GM23338 (cell line): ENCODE results near the gene C11orf54. TPM values are rescaled to one million over a fixed set of nuclear protein-coding genes. Genes with fewer than 3 reads are reported as not detected.

Source experiments
- ATAC-seq: fragments of 200-7000 bp; cut with Tn5 transposase; 3 replicates; pipeline ENCODE4 v1.9.1; 2020
- DNase-seq: peaks from one replicate; pipeline ENCODE4 v3.0.0-alpha.2; 2015; ENCODE audit warnings: low spot score
- H2AFZ ChIP-seq: fragments of 200-600 bp; sonication (generic); 2 replicates; pipeline ENCODE4 v1.8.0; 2016; ENCODE audit warnings: antibody characterized with exemption, mild to moderate bottlenecking, moderate library complexity
- H3F3A ChIP-seq: fragments of 200-600 bp; sonication (generic); replicated peaks from 2 replicates; pipeline ENCODE4 v1.8.0; 2017; ENCODE audit warnings: antibody characterized with exemption, mixed run types, low read depth
- H3K27ac ChIP-seq: fragments of 200-600 bp; sonication (generic); 2 replicates; pipeline ENCODE4 v1.6.1; 2016; ENCODE audit warnings: low read depth
- H3K27me3 ChIP-seq: fragments of 200-600 bp; sonication (generic); 2 replicates; pipeline ENCODE4 v1.8.0; 2016; ENCODE audit warnings: mild to moderate bottlenecking, mixed run types, moderate library complexity; ENCODE audit not compliant: insufficient read depth
- H3K36me3 ChIP-seq: fragments of 200-600 bp; sonication (generic); 2 replicates; pipeline ENCODE4 v1.8.0; 2016; ENCODE audit warnings: mild to moderate bottlenecking; ENCODE audit not compliant: insufficient read depth
- H3K4me1 ChIP-seq: fragments of 200-600 bp; sonication (generic); 2 replicates; pipeline ENCODE4 v1.8.0; 2016; ENCODE audit warnings: mild to moderate bottlenecking, moderate library complexity; ENCODE audit not compliant: insufficient read depth
- H3K4me2 ChIP-seq: fragments of 200-600 bp; sonication (generic); 2 replicates; pipeline ENCODE4 v1.7.1; 2017; ENCODE audit warnings: mixed run types
- H3K4me3 ChIP-seq: fragments of 200-600 bp; sonication (generic); 2 replicates; pipeline ENCODE4 v1.6.1; 2016; ENCODE audit warnings: mixed run types
- H3K79me2 ChIP-seq: fragments of 200-600 bp; sonication (generic); replicated peaks from 2 replicates; pipeline ENCODE4 v1.8.0; 2017; ENCODE audit warnings: mild to moderate bottlenecking; ENCODE audit not compliant: insufficient read depth
- H3K9me2 ChIP-seq: fragments of 200-600 bp; sonication (generic); 2 replicates; pipeline ENCODE4 v1.8.0; 2017; ENCODE audit not compliant: insufficient read depth
- H4K20me1 ChIP-seq: fragments of 200-600 bp; sonication (generic); replicated peaks from 2 replicates; pipeline ENCODE4 v1.8.0; 2017; ENCODE audit warnings: mild to moderate bottlenecking; ENCODE audit not compliant: insufficient read depth
- H3K27ac Mint-ChIP-seq: 2 replicates; pipeline ENCODE4 v1.8.0; 2020; ENCODE audit warnings: inconsistent platforms, mild to moderate bottlenecking, moderate library complexity, mixed read lengths
- H3K27me3 Mint-ChIP-seq: 3 replicates; pipeline ENCODE4 v1.8.0; 2022; ENCODE audit warnings: low read depth, mild to moderate bottlenecking, moderate library complexity, mixed read lengths, inconsistent platforms; ENCODE audit not compliant: insufficient read depth, poor library complexity
- H3K36me3 Mint-ChIP-seq: 3 replicates; pipeline ENCODE4 v1.8.0; 2021; ENCODE audit warnings: low read depth, mild to moderate bottlenecking, inconsistent platforms, moderate library complexity, mixed read lengths
- H3K4me1 Mint-ChIP-seq: 3 replicates; pipeline ENCODE4 v1.8.0; 2020; ENCODE audit warnings: mild to moderate bottlenecking, inconsistent platforms, mixed read lengths
- H3K4me3 Mint-ChIP-seq: 3 replicates; pipeline ENCODE4 v1.8.0; 2021; ENCODE audit warnings: moderate library complexity, mild to moderate bottlenecking, inconsistent platforms, mixed read lengths
- H3K9me3 Mint-ChIP-seq: 3 replicates; pipeline ENCODE4 v1.8.0; 2020; ENCODE audit warnings: moderate library complexity, mild to moderate bottlenecking, inconsistent platforms, mixed read lengths
- CREB1 ChIP-seq: fragments of 250-450 bp; sonication (Bioruptor Pico); IDR thresholded peaks from 2 replicates; pipeline ENCODE4 v1.5.0; 2020; ENCODE audit warnings: low read depth, mild to moderate bottlenecking, moderate library complexity
- EZH2 ChIP-seq: fragments of 200-600 bp; sonication (generic); IDR thresholded peaks from one replicate; pipeline ENCODE4 v1.8.0; 2017; ENCODE audit warnings: antibody characterized with exemption, mild to moderate bottlenecking, low read depth; ENCODE audit not compliant: unreplicated experiment
- EZH2phosphoT487 ChIP-seq: fragments of 200-600 bp; sonication (generic); IDR thresholded peaks from one replicate; pipeline ENCODE4 v1.8.1; 2018; ENCODE audit warnings: antibody characterized with exemption; ENCODE audit not compliant: unreplicated experiment
- POLR2AphosphoS5 ChIP-seq: IDR thresholded peaks from 2 replicates; pipeline ENCODE4 v1.6.1; 2016; ENCODE audit warnings: antibody characterized with exemption, low read depth
- REST ChIP-seq: IDR thresholded peaks from one replicate; pipeline ENCODE4 v1.6.1; 2018; ENCODE audit warnings: antibody characterized with exemption; ENCODE audit not compliant: unreplicated experiment
- STAT1 ChIP-seq: IDR thresholded peaks from one replicate; pipeline ENCODE4 v1.6.1; 2016; ENCODE audit warnings: antibody characterized with exemption; ENCODE audit not compliant: unreplicated experiment
- ZNF462 ChIP-seq: fragments of 250-450 bp; sonication (Bioruptor Pico); IDR thresholded peaks from 2 replicates; pipeline ENCODE4 v1.5.0; 2020; ENCODE audit warnings: mild to moderate bottlenecking, moderate library complexity
- polyA plus RNA-seq: library from polyadenylated mRNA; unstranded; fragments of >200 nt; fragmentation: Nextera tagmentation; extraction: Ambion mirVana; gene quantifications from 2 replicates; pipeline ENCODE4 v1.2.1, GENCODE V29; 2016
- total RNA-seq: library from RNA; depleted of rRNA; stranded (reverse); fragments of >200 nt; shearing (Covaris generic); gene quantifications from 2 replicates; pipeline ENCODE4 v1.2.3, GENCODE V29; 2014
- TF ChIP-seq, protein P1 (sequence below), 2 experiments: fragments of 200-600 bp in 1 of 2; sonication (generic) in 1 of 2; conservative IDR thresholded peaks; 2 replicates each; pipeline versions ENCODE4 v1.5.1 to v1.6.1; 2016 to 2017; ENCODE audit warnings: antibody characterized with exemption in 2 of 2, low read depth in 2 of 2, mild to moderate bottlenecking in 2 of 2, moderate library complexity in 1 of 2
- TF ChIP-seq, protein P2 (sequence below): IDR thresholded peaks from 2 replicates; pipeline ENCODE4 v1.6.1; 2016; ENCODE audit warnings: antibody characterized with exemption

Gene C11orf54
- total and polyA plus RNA-seq, 2 experiments from 2014 or later: 35.8 to 38.8 TPM

DNA sequence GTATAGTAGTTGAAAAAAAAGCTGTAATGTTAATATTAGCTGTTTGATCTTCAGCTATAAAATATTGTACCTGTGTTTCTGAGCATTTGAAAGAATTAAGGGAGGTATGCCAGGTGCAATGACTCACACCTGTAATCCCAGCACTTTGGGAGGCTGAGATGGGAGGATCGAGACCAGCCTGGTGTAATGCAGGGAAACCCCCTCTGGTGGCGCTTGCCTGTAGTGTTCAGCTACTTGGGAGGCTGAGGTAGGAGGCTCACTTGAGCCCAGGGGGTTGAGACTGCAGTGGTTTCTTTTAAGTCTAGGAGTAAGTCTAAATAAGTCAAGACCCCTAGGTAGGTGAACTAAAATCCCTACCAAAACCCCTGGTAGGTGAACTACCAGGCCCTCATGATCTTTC, 37.2 kb upstream of the C11orf54 start:
- Mint-ChIP-seq H3K36me3 (peaks cover 65% of the 10 kb centered on the region), H3K9me3 (peaks cover 3% of the 10 kb centered on the region; the same call in 1 of the 3 replicates), H3K4me1 (no peaks in the 10 kb centered on the region), H3K4me3 (no peak overlapping the region), H3K27me3 (no peaks in the 10 kb centered on the region), H3K27ac (no peak overlapping the region)
- H3K36me3 ChIP-seq: peaks cover 41% of the 10 kb centered on the region
- ATAC-seq (no peak), DNase-seq (peak; percentile 25)
- H3K9me2 ChIP-seq: no peaks in the 10 kb centered on the region
- H4K20me1 ChIP-seq: 0 out of 2 replicates have a peak, but pooled peaks cover 1% of the 10 kb centered on the region
- no peaks in the 10 kb centered on the region for H3K4me1 ChIP-seq
- no peak overlapping the region for H3K27ac ChIP-seq
- no peak overlapping the region for H2AFZ ChIP-seq
- TF ChIP-seq, protein P1, sequence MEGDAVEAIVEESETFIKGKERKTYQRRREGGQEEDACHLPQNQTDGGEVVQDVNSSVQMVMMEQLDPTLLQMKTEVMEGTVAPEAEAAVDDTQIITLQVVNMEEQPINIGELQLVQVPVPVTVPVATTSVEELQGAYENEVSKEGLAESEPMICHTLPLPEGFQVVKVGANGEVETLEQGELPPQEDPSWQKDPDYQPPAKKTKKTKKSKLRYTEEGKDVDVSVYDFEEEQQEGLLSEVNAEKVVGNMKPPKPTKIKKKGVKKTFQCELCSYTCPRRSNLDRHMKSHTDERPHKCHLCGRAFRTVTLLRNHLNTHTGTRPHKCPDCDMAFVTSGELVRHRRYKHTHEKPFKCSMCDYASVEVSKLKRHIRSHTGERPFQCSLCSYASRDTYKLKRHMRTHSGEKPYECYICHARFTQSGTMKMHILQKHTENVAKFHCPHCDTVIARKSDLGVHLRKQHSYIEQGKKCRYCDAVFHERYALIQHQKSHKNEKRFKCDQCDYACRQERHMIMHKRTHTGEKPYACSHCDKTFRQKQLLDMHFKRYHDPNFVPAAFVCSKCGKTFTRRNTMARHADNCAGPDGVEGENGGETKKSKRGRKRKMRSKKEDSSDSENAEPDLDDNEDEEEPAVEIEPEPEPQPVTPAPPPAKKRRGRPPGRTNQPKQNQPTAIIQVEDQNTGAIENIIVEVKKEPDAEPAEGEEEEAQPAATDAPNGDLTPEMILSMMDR (conservative IDR thresholded peaks at IDR 0.05; ENCODE audit: low read depth in 2 of 2): peak; percentile 24 to 28; a peak in 1 of 4 replicates
- TF ChIP-seq CREB1 (CRISPR knock-in tag): no peak
- H3F3A ChIP-seq: no peaks in the 10 kb centered on the region
- no peak overlapping the region for H3K4me2 ChIP-seq
- no peaks in the 10 kb centered on the region for H3K27me3 ChIP-seq
- H3K4me3 ChIP-seq: no peak overlapping the region
- no peaks in the 10 kb centered on the region for H3K79me2 ChIP-seq

- DNase-seq (no peak), ATAC-seq (no peak)
- Mint-ChIP-seq H3K36me3 (peaks cover 58% of the 10 kb centered on the region), H3K4me1 (peaks cover 8% of the 10 kb centered on the region), H3K4me3 (no peak overlapping the region), H3K27ac (no peak overlapping the region), H3K27me3 (peaks cover 2% of the 10 kb centered on the region), H3K9me3 (peaks cover 21% of the 10 kb centered on the region; the same call in 2 of the 3 replicates)
- H2AFZ ChIP-seq: no peak overlapping the region
- no peaks in the 10 kb centered on the region; the same call in 1 of the 2 replicates for H4K20me1 ChIP-seq
- no peak overlapping the region for H3K4me3 ChIP-seq
- H3F3A ChIP-seq: no peaks in the 10 kb centered on the region
- no peaks in the 10 kb centered on the region for H3K4me1 ChIP-seq
- H3K27me3 ChIP-seq: no peaks in the 10 kb centered on the region
- H3K27ac ChIP-seq: no peak overlapping the region
- H3K9me2 ChIP-seq: no peaks in the 10 kb centered on the region
- H3K4me2 ChIP-seq: no peak overlapping the region
- H3K36me3 ChIP-seq: peaks cover 16% of the 10 kb centered on the region; the same call in 1 of the 2 replicates
- no peaks in the 10 kb centered on the region; the same call in 1 of the 2 replicates for H3K79me2 ChIP-seq
- TF ChIP-seq EZH2phosphoT487 (no peak), POLR2AphosphoS5 (no peak), EZH2 (no peak), REST (no peak), ZNF462 (CRISPR knock-in tag) (no peak), CREB1 (CRISPR knock-in tag) (no peak), STAT1 (no peak)
- TF ChIP-seq, protein P2, sequence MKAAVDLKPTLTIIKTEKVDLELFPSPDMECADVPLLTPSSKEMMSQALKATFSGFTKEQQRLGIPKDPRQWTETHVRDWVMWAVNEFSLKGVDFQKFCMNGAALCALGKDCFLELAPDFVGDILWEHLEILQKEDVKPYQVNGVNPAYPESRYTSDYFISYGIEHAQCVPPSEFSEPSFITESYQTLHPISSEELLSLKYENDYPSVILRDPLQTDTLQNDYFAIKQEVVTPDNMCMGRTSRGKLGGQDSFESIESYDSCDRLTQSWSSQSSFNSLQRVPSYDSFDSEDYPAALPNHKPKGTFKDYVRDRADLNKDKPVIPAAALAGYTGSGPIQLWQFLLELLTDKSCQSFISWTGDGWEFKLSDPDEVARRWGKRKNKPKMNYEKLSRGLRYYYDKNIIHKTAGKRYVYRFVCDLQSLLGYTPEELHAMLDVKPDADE: no peak
Observed at GRCh38 chr11:93710239-93710638, 31.2 kb upstream of the C11orf54 start.
